Ovary (tissue), 10 donors: ENCODE data around the gene GFM2. TPM values are rescaled to one million over a fixed set of nuclear protein-coding genes. Genes with fewer than 3 reads are reported as not detected.

ENCODE experiments used
- DNase-seq, 5 donors: peaks; one replicate each; pipeline ENCODE4 v3.0.0-alpha.2; 2019 to 2020
- H3K27ac ChIP-seq, 2 donors: fragments of 200-600 bp; one replicate each; pipeline versions ENCODE4 v1.5.1 to v1.8.0; 2019 to 2022
- H3K27me3 ChIP-seq: fragments of 200-600 bp; one replicate; pipeline ENCODE4 v1.8.0; 2022
- H3K36me3 ChIP-seq: fragments of 200-600 bp; sonication (generic); one replicate; pipeline ENCODE4 v1.5.1; 2019
- H3K4me1 ChIP-seq: one replicate; pipeline ENCODE4 v1.8.1; 2013; ENCODE audit warnings: mild to moderate bottlenecking, moderate library complexity; ENCODE audit not compliant: insufficient read depth
- H3K4me3 ChIP-seq: fragments of 200-600 bp; sonication (generic); one replicate; pipeline ENCODE4 v1.5.1; 2017
- H3K9me3 ChIP-seq, 2 donors: fragments of 200-600 bp in 1 of 2; sonication (generic) in 1 of 2; one replicate each; pipeline versions ENCODE4 v1.5.1 to v1.8.1; 2013 to 2019; ENCODE audit warnings: mild to moderate bottlenecking in 1 of 2, moderate library complexity in 1 of 2
- CTCF ChIP-seq, 3 donors: fragments of 450-650 bp in 2 of 3; fragments of 200-600 bp in 1 of 3; IDR thresholded peaks; one replicate each; pipeline versions ENCODE4 v1.5.1 to v1.8.0; 2016 to 2022; ENCODE audit warnings: antibody characterized with exemption in 3 of 3, mild to moderate bottlenecking in 1 of 3
- EP300 ChIP-seq: sonication (generic); formaldehyde crosslinking; IDR thresholded peaks from one replicate; pipeline ENCODE4 v1.6.1; 2017; ENCODE audit warnings: antibody characterized with exemption
- POLR2A ChIP-seq: fragments of 450-650 bp; IDR thresholded peaks from one replicate; pipeline ENCODE4 v1.6.1; 2017; ENCODE audit warnings: antibody characterized with exemption, mild to moderate bottlenecking, moderate library complexity
- WGBS, 3 donors: extraction: QIAGEN DNeasy Blood & Tissue Kit in 1 of 3; methylation state at CpG; one replicate each; pipeline versions ENCODE4 v1.1.5 to v1.1.7; 2013 to 2017; 5-methylcytosine and 5-hydroxymethylcytosine counted together
- intact Hi-C, 4 donors: fragments of 100-400 bp; cut with DNase I; formaldehyde crosslinking; loops; one replicate each; pipeline versions ENCODE4 v1.11.0 to v1.15.1; 2022 to 2023
- long read RNA-seq, 3 donors: library from polyadenylated mRNA in 2 of 3; unstranded in 2 of 3; transcript quantifications; one replicate each; pipeline ENCODE4 v2.0.0 and lab custom pipeline, GENCODE V29; 2021 to 2026
- polyA plus RNA-seq, 2 donors: library from polyadenylated mRNA; stranded (reverse); fragments of 200-250 nt in 1 of 2; fragments of 350-450 nt in 1 of 2; fragmentation: Illumina TruSeq in 1 of 2; extraction: RNeasy Lipid Tissue Mini Kit (QIAGEN cat#74804) in 1 of 2; gene quantifications; one replicate each; pipeline ENCODE4 v1.2.3, GENCODE V29; 2013 to 2014
- total RNA-seq, 7 donors: library from RNA; depleted of rRNA in 2 of 7; stranded (reverse); fragments of >200 nt in 2 of 7; fragmentation: NEBNext Ultra II Directional in 3 of 7; extraction: Animal tissue kit (Norgen Biotek cat#: 25700) in 3 of 7; gene quantifications; one replicate each; pipeline versions ENCODE4 v1.1.0 to v1.2.4, GENCODE V29; 2016 to 2023
- donor health status: DM: no; HTN: no; CAD: no; lungs with moderate emphysema.
- donor health status: DM: no; HTN: no; CAD: no.
- donor health status: Bipolar disorder and iron deficiency.
- donor health status: DM: yes; HTN: yes; CAD: no.
- donor health status: DM: no; HTN: no; CAD: no.
- donor health status: DM: yes; HTN: yes; CAD: no.

The GFM2 gene, protein sequence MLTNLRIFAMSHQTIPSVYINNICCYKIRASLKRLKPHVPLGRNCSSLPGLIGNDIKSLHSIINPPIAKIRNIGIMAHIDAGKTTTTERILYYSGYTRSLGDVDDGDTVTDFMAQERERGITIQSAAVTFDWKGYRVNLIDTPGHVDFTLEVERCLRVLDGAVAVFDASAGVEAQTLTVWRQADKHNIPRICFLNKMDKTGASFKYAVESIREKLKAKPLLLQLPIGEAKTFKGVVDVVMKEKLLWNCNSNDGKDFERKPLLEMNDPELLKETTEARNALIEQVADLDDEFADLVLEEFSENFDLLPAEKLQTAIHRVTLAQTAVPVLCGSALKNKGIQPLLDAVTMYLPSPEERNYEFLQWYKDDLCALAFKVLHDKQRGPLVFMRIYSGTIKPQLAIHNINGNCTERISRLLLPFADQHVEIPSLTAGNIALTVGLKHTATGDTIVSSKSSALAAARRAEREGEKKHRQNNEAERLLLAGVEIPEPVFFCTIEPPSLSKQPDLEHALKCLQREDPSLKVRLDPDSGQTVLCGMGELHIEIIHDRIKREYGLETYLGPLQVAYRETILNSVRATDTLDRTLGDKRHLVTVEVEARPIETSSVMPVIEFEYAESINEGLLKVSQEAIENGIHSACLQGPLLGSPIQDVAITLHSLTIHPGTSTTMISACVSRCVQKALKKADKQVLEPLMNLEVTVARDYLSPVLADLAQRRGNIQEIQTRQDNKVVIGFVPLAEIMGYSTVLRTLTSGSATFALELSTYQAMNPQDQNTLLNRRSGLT
- total RNA-seq: 10 to 100 TPM; 13.1 to 22.1 (median 17.6) TPM
- polyA plus RNA-seq: 10 to 100 TPM in 1 of 2 donors, 1 to 10 TPM in 1; 9.9 to 19.0 TPM
- long read RNA-seq, donor 1, transcript GFM2-201 (21 exons, 3,249 nt): major isoform, 10 of 16 reads
- long read RNA-seq, donor 1, partial matches to known transcripts: 0 of 16 reads
- long read RNA-seq, donor 1, other reads (novel, unspliced or antisense): 2 of 16 reads
- long read RNA-seq, donor 2, transcript GFM2-201 (21 exons, 3,249 nt): major isoform, 8 of 633 reads
- long read RNA-seq, donor 2, partial matches to known transcripts: 613 of 633 reads
- long read RNA-seq, donor 2, other reads (novel, unspliced or antisense): 12 of 633 reads
- long read RNA-seq, donor 3, transcript GFM2-201 (21 exons, 3,249 nt): major isoform, 10 of 22 reads
- long read RNA-seq, donor 3, partial matches to known transcripts: 6 of 22 reads
- long read RNA-seq, donor 3, other reads (novel, unspliced or antisense): 4 of 22 reads

- H3K4me3 ChIP-seq: peak within 1 kb of the TSS; percentile 82
- WGBS, 3 donors: 0 to 1% (median 0%) methylated on average over 51 to 54 of the region's 54 CpGs
- intact Hi-C loops: no loop called here
Observed at GRCh38 chr5:74766849-74767578, at the start of gene GFM2, which contains the start of gene NSA2. Gene GFM2 (minus strand): TSS chr5:74767117. CDS start chr5:74763742, 3,375 bp downstream. Gene NSA2 (plus strand): TSS chr5:74767249. CDS start chr5:74767361, 112 bp downstream.

GRCh38 chr5:74810915-74811314 is 44.0 kb upstream of the GFM2 start:
- 91 to 96% (median 93%) methylated on average over 4 of the region's 4 CpGs for WGBS, 3 donors
- Histone ChIP-seq H3K27me3 (no peaks in the 10 kb centered on the region), H3K27ac (no peak overlapping the region), H3K9me3 (no peaks in the 10 kb centered on the region), H3K4me3 (no peak overlapping the region), H3K36me3 (no peaks in the 10 kb centered on the region), H3K4me1 (no peaks in the 10 kb centered on the region)
- TF ChIP-seq POLR2A (no peak), CTCF (IDR thresholded peaks at IDR 0.05) (no peak), EP300 (no peak)
- intact Hi-C loops: no loop called here
- DNase-seq: no peak

More at GRCh38 chr5:74766849-74767578, at the start of gene GFM2, which contains the start of gene NSA2:
- Histone ChIP-seq H3K9me3 (no peaks in the 10 kb centered on the region), H3K4me1 (peaks cover 13% of the 10 kb centered on the region), H3K36me3 (no peaks in the 10 kb centered on the region), H3K27ac (peak within 1 kb of the TSS; percentile 8 to 32), H3K27me3 (no peaks in the 10 kb centered on the region)
- peak; percentile 88 to 95 (median 91) for DNase-seq
- TF ChIP-seq EP300 (no peak), POLR2A (peak; percentile 45)

DNA sequence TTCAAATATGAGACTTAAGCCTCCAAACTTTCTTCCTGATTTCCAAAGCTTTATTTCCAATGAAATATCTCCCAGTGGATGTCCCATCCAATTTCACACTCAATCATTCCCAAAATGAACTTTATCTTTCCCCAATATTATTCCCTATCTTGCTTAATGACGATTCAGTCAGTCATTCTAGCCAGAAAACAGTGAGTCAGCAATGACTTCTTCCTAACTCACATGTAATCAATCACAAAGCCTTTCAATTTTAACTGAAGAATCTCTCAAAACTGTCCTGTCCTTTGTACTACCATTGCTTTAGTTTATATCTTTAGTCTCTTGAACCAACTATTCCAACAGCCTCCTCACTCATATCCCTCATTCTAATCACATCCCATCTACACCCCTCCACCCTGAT is 35.0 kb upstream of the GFM2 start:
- Histone ChIP-seq H3K27me3 (no peaks in the 10 kb centered on the region), H3K9me3 (no peaks in the 10 kb centered on the region), H3K27ac (no peak overlapping the region), H3K36me3 (no peaks in the 10 kb centered on the region), H3K4me3 (no peak overlapping the region), H3K4me1 (no peaks in the 10 kb centered on the region)
- no peak for TF ChIP-seq CTCF (IDR thresholded peaks at IDR 0.05)
- TF ChIP-seq POLR2A: no peak
- TF ChIP-seq EP300: no peak
- 58 to 61% (median 60%) methylated on average over 1 of the region's 1 CpG for WGBS, 3 donors
- intact Hi-C loops: no loop called here
- no peak for DNase-seq

GRCh38 chr5:74801197-74801596 is 34.3 kb upstream of the GFM2 start:
- H3K9me3 ChIP-seq: no peaks in the 10 kb centered on the region
- no peak for DNase-seq
- H3K4me3 ChIP-seq: no peak overlapping the region
- no peaks in the 10 kb centered on the region for H3K4me1 ChIP-seq
- no peak overlapping the region for H3K27ac ChIP-seq
- H3K27me3 ChIP-seq: no peaks in the 10 kb centered on the region
- intact Hi-C loops: no loop called here
- WGBS, 3 donors: 59 to 66% (median 60%) methylated on average over 3 of the region's 3 CpGs
- TF ChIP-seq POLR2A (no peak), CTCF (IDR thresholded peaks at IDR 0.05) (no peak), EP300 (no peak)
- no peaks in the 10 kb centered on the region for H3K36me3 ChIP-seq
